ENCODE measurements around the gene CYB561A3.

The CYB561A3 gene

GRCh38 chr11:61325649-61326414 is 35.9 kb downstream of the CYB561A3 start:
- DNase-seq (ENCODE audit: low read depth), result no peak

- DNase-seq (ENCODE audit: low read depth), result no peak
Observed at GRCh38 chr11:61315260-61315659, 46.4 kb downstream of the CYB561A3 start.

GRCh38 chr11:61310749-61311148 is 50.9 kb downstream of the CYB561A3 start:
- no peak for DNase-seq (ENCODE audit: low read depth)

GRCh38 chr11:61309739-61310138 is 51.9 kb downstream of the CYB561A3 start:
- DNase-seq (ENCODE audit: low read depth), result no peak

GRCh38 chr11:61309141-61309540 is 52.5 kb downstream of the CYB561A3 start:
- DNase-seq (ENCODE audit: low read depth), result no peak

- no peak for DNase-seq (ENCODE audit: low read depth)
Observed at GRCh38 chr11:61307354-61307753, 54.3 kb downstream of the CYB561A3 start.

- no peak for DNase-seq (ENCODE audit: low read depth)
Observed at GRCh38 chr11:61306221-61306620, 55.5 kb downstream of the CYB561A3 start.

- no peak for DNase-seq (ENCODE audit: low read depth)
Observed at GRCh38 chr11:61305417-61305816, 56.3 kb downstream of the CYB561A3 start.

GRCh38 chr11:61303725-61304124 is 58.0 kb downstream of the CYB561A3 start:
- DNase-seq (ENCODE audit: low read depth), result no peak

GRCh38 chr11:61302550-61302949 is 59.1 kb downstream of the CYB561A3 start:
- DNase-seq (ENCODE audit: low read depth), result no peak
